ENCODE data around the gene TTC31. TPM values are rescaled to one million over a fixed set of nuclear protein-coding genes. Genes with fewer than 3 reads are reported as not detected.
"Not testable (repeated sequence)": the region's sequence is repeated elsewhere in the genome, so short reads cannot be mapped to it uniquely, and the experiment has no call there.

Gene TTC31
- total and polyA plus RNA-seq, 12 donors: 11.1 to 38.6 (median 20.9) TPM

GRCh38 chr2:74474481-74474880 lies 8.4 kb upstream of the TTC31 start:
- peaks cover 0 to 20% of the 10 kb centered on the region in 2 donors for H3K36me3 ChIP-seq (replicated peaks in 1 of 2)
- H3K9me3 ChIP-seq (replicated peaks in 1 of 3): no peaks in the 10 kb centered on the region
- TF ChIP-seq, protein P1, sequence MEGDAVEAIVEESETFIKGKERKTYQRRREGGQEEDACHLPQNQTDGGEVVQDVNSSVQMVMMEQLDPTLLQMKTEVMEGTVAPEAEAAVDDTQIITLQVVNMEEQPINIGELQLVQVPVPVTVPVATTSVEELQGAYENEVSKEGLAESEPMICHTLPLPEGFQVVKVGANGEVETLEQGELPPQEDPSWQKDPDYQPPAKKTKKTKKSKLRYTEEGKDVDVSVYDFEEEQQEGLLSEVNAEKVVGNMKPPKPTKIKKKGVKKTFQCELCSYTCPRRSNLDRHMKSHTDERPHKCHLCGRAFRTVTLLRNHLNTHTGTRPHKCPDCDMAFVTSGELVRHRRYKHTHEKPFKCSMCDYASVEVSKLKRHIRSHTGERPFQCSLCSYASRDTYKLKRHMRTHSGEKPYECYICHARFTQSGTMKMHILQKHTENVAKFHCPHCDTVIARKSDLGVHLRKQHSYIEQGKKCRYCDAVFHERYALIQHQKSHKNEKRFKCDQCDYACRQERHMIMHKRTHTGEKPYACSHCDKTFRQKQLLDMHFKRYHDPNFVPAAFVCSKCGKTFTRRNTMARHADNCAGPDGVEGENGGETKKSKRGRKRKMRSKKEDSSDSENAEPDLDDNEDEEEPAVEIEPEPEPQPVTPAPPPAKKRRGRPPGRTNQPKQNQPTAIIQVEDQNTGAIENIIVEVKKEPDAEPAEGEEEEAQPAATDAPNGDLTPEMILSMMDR (IDR thresholded peaks at IDR 0.05): no peak
- no peak for TF ChIP-seq POLR2A (IDR thresholded peaks at IDR 0.05)
- DNase-seq: no peak
- peaks cover 9 to 16% of the 10 kb centered on the region in 2 donors for H3K4me1 ChIP-seq (replicated peaks in 1 of 2)
- H3K27me3 ChIP-seq: no peaks in the 10 kb centered on the region
- intact Hi-C loops (cut with DNase I): no loop called here
- H3K4me3 ChIP-seq: no peak overlapping the region
- no peak overlapping the region for H3K27ac ChIP-seq
- WGBS, 4 donors: 90 to 95% (median 94%) methylated on average over 5 to 6 of the region's 6 CpGs

- Histone ChIP-seq H3K27ac (no peak overlapping the region), H3K27me3 (no peaks in the 10 kb centered on the region), H3K4me3 (no peak overlapping the region), H3K4me1 (replicated peaks in 1 of 2) (peaks cover 9 to 16% of the 10 kb centered on the region in 2 donors), H3K36me3 (replicated peaks in 1 of 2) (peaks cover 0 to 24% of the 10 kb centered on the region in 2 donors), H3K9me3 (replicated peaks in 1 of 3) (no peaks in the 10 kb centered on the region)
- 89 to 95% (median 91%) methylated on average over 4 to 5 of the region's 5 CpGs for WGBS, 4 donors
- intact Hi-C loops (cut with DNase I): no loop called here
- DNase-seq: no peak
- TF ChIP-seq, protein P1 (IDR thresholded peaks at IDR 0.05): peak in 1 of 6 experiments; percentile 14
- TF ChIP-seq POLR2A (IDR thresholded peaks at IDR 0.05): no peak
These were observed 8.0 kb upstream of the TTC31 start for GRCh38 chr2:74474899-74475298.

DNA sequence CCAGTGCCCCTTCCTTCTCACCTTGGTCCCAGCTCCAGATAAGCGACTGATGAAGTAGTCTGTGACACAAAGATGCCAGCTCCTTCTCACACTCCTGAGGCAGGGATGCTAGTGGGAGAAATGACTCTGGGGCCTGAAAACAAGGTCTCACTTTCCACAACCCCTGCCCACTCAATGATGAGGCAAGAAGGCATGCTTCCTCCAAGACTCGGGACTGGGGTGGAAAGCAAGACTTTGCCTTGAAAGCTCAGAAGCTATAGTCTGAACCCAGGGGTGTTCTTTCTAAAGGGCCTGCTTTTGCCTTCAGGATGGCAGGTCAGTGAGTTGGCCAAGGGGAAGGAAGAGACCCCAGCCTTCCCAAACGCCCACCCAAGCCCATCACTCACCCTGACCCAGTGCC lies 1.4 kb upstream of the TTC31 start:
- no peak for DNase-seq
- Histone ChIP-seq H3K4me1 (replicated peaks in 1 of 2) (peaks cover 13 to 25% of the 10 kb centered on the region in 2 donors), H3K36me3 (replicated peaks in 1 of 2) (peaks cover 0 to 23% of the 10 kb centered on the region in 2 donors), H3K4me3 (peak overlapping the region in 2 of 4 donors; percentile 72 to 94), H3K27ac (no peak overlapping the region), H3K27me3 (no peaks in the 10 kb centered on the region), H3K9me3 (replicated peaks in 1 of 3) (no peaks in the 10 kb centered on the region)
- WGBS, 4 donors: 49 to 72% (median 64%) methylated on average over 2 to 3 of the region's 3 CpGs
- TF ChIP-seq, protein P1 (IDR thresholded peaks at IDR 0.05): no peak
- TF ChIP-seq POLR2A (IDR thresholded peaks at IDR 0.05): no peak
- intact Hi-C loops (cut with DNase I): loop anchor here (5.0 kb wide), 1 partner anchor 106 kb away; no protein-coding TSS in a partner anchor

GRCh38 chr2:74481961-74482800 lies 700 bp upstream of the TTC31 start:
- H3K27me3 ChIP-seq: no peaks in the 10 kb centered on the region
- peak in 5 of 7 donors; percentile 37 to 68 (median 55) for DNase-seq
- peaks cover 13 to 25% of the 10 kb centered on the region in 2 donors for H3K4me1 ChIP-seq (replicated peaks in 1 of 2)
- peaks cover 0 to 30% of the 10 kb centered on the region in 2 donors for H3K36me3 ChIP-seq (replicated peaks in 1 of 2)
- H3K9me3 ChIP-seq (replicated peaks in 1 of 3): no peaks in the 10 kb centered on the region
- intact Hi-C loops (cut with DNase I): loop anchor here (5.0 kb wide), 1 partner anchor 105 kb away; no protein-coding TSS in a partner anchor
- TF ChIP-seq POLR2A (IDR thresholded peaks at IDR 0.05): no peak
- TF ChIP-seq, protein P1 (IDR thresholded peaks at IDR 0.05): no peak
- peak overlapping the region in 4 of 5 donors; percentile 74 to 93 (median 87) for H3K27ac ChIP-seq
- WGBS, 4 donors: 1 to 8% (median 2%) methylated on average over 12 to 80 of the region's 80 CpGs
- H3K4me3 ChIP-seq: peak overlapping the region; percentile 72 to 99 (median 89)

DNA sequence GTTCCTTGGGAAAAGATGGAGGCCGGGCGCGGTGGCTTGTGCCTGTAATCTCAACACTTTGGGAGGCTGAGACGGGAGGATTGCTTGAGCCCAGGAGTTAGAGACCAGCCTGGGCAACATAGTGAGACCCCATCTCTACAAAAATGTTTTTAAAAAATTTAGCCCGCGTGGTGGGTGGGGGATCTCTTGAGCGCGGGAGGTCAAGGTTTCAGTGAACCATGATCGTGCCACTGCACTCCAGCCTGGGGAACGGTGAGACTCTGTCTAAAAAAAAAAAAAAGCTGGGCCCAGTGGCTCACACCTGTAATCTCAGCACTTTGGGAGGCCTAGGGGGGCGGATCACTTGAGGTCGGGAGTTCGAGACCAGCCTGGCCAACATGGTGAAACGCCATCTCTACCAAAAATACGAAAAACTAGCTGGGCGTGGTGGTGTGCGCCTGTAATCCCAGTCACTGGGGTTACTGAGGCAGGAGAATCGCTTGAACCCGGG lies 839 bp downstream of the TTC31 start:
- peaks cover 13 to 25% of the 10 kb centered on the region in 2 donors for H3K4me1 ChIP-seq (replicated peaks in 1 of 2)
- H3K4me3 ChIP-seq: peak overlapping the region in 3 of 4 donors; percentile 72 to 94 (median 84)
- intact Hi-C loops (cut with DNase I): loop anchor here (5.0 kb wide), 1 partner anchor 104 kb away; no protein-coding TSS in a partner anchor
- H3K27me3 ChIP-seq; H3K9me3 ChIP-seq (replicated peaks in 1 of 3); H3K27ac ChIP-seq; DNase-seq: not testable (repeated sequence)
- H3K36me3 ChIP-seq (replicated peaks in 1 of 2): peaks cover 0 to 31% of the 10 kb centered on the region in 2 donors
- WGBS, 4 donors: 65 to 74% (median 70%) methylated on average over 19 of the region's 19 CpGs
